Astrocyte (in vitro differentiated cells and primary cell): Measurements from ENCODE around the gene CLNK. TPM values are rescaled to one million over a fixed set of nuclear protein-coding genes. Genes with fewer than 3 reads are reported as not detected.

Source experiments
- DNase-seq: peaks from one replicate; pipeline ENCODE4 v3.0.0-alpha.2; 2010; ENCODE audit warnings: low read depth
- FAIRE-seq: peaks from 2 replicates; lab custom pipeline; 2011; peaks lifted over from hg19 to GRCh38; lab: Jason Lieb, UNC
- H2AFZ ChIP-seq: 2 replicates; pipeline ENCODE4 v1.6.0; 2012; ENCODE audit warnings: low read depth, low read length, inconsistent platforms
- H3K27ac ChIP-seq: 2 replicates; pipeline ENCODE4 v1.5.1; 2011; ENCODE audit warnings: low read depth, low read length, inconsistent platforms
- H3K27me3 ChIP-seq: 2 replicates; pipeline ENCODE4 v1.6.0; 2011; ENCODE audit warnings: low read length, inconsistent platforms; ENCODE audit not compliant: insufficient read depth
- H3K36me3 ChIP-seq: 2 replicates; pipeline ENCODE4 v1.5.1; 2011; ENCODE audit warnings: low read length, inconsistent platforms; ENCODE audit not compliant: insufficient read depth
- H3K4me1 ChIP-seq: 2 replicates; pipeline ENCODE4 v1.5.1; 2011; ENCODE audit warnings: low read length, inconsistent platforms; ENCODE audit not compliant: insufficient read depth
- H3K4me2 ChIP-seq: 2 replicates; pipeline ENCODE4 v1.6.0; 2012; ENCODE audit warnings: low read length, inconsistent platforms
- H3K4me3 ChIP-seq: 2 replicates; pipeline ENCODE4 v1.5.1; 2011; ENCODE audit warnings: low read depth, mild to moderate bottlenecking, low read length, inconsistent platforms; ENCODE audit not compliant: insufficient read depth
- H3K79me2 ChIP-seq: 2 replicates; pipeline ENCODE4 v1.6.0; 2012; ENCODE audit warnings: mild to moderate bottlenecking, low read length, inconsistent platforms; ENCODE audit not compliant: insufficient read depth
- H3K9ac ChIP-seq: 2 replicates; pipeline ENCODE4 v1.6.0; 2012; ENCODE audit warnings: mild to moderate bottlenecking, low read length, inconsistent platforms
- H3K9me3 ChIP-seq: 2 replicates; pipeline ENCODE4 v1.5.1; 2012; ENCODE audit warnings: low read depth, mild to moderate bottlenecking, low read length, inconsistent platforms; ENCODE audit not compliant: insufficient read depth
- H4K20me1 ChIP-seq: 2 replicates; pipeline ENCODE4 v1.6.0; 2012; ENCODE audit warnings: low read length, inconsistent platforms; ENCODE audit not compliant: insufficient read depth
- H3K27ac Mint-ChIP-seq: one replicate; pipeline ENCODE4 v1.8.0; 2021; ENCODE audit warnings: mild to moderate bottlenecking, mixed read lengths; ENCODE audit not compliant: unreplicated experiment
- H3K27me3 Mint-ChIP-seq: one replicate; pipeline ENCODE4 v1.8.0; 2021; ENCODE audit warnings: low read depth, mixed read lengths; ENCODE audit not compliant: unreplicated experiment
- H3K36me3 Mint-ChIP-seq: one replicate; pipeline ENCODE4 v1.8.0; 2021; ENCODE audit warnings: low read depth, mixed read lengths; ENCODE audit not compliant: unreplicated experiment
- H3K4me1 Mint-ChIP-seq: one replicate; pipeline ENCODE4 v1.8.0; 2021; ENCODE audit warnings: low read depth, mixed read lengths; ENCODE audit not compliant: unreplicated experiment
- H3K4me3 Mint-ChIP-seq: one replicate; pipeline ENCODE4 v1.8.0; 2021; ENCODE audit warnings: mild to moderate bottlenecking, moderate library complexity, mixed read lengths; ENCODE audit not compliant: unreplicated experiment
- H3K9me3 Mint-ChIP-seq: one replicate; pipeline ENCODE4 v1.8.0; 2021; ENCODE audit warnings: mild to moderate bottlenecking, mixed read lengths; ENCODE audit not compliant: unreplicated experiment
- EZH2 ChIP-seq: IDR thresholded peaks from 2 replicates; pipeline ENCODE4 v1.6.1; 2012; ENCODE audit warnings: mild to moderate bottlenecking, low read length, inconsistent platforms; ENCODE audit not compliant: insufficient read depth
- total RNA-seq: library from RNA; stranded (reverse); gene quantifications from 2 replicates; pipeline ENCODE4 v1.2.1, GENCODE V29; 2021
- TF ChIP-seq, protein P1 (sequence below): IDR thresholded peaks from 2 replicates; pipeline ENCODE4 v1.5.1; 2011; ENCODE audit warnings: low read depth, mild to moderate bottlenecking, inconsistent platforms, low read length, moderate library complexity; ENCODE audit not compliant: insufficient read depth

The CLNK gene
- total RNA-seq, 1 donor from 2014 or later, result not detected

DNA sequence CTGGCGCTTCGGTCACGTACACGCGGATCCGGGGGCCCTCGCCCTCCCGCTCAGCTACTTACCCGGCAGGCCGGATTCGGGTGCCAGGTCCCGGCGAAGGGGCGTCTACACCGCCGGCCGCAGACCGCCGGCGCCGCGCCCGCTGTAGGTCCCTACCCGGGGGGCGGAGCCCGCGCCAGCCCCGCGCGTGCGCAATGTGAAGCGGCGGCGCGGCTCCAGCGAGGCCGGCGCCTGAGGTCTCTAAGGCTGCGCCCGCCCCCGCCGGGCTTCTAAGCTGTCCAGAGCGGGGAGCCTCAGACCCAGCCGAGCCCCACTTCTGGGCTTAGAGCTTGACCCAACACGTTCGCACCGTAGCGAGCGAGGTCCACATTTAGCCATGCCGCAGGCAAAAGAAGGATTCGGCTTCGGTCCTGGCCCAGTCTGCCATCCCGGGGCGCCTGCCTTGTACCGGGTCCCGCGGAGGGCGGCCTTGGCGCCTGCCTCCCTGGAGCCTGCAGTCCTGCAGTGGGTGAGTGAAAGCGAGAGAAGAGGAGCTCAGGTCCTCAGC is 227.2 kb downstream of the CLNK start, which contains the start of gene ZNF518B:
ZNF518B (minus strand) TSS at position 172 of the 547 bp plus-strand sequence. CDS start 11,098 bp downstream, outside the sequence.
- no peak for FAIRE-seq

DNA sequence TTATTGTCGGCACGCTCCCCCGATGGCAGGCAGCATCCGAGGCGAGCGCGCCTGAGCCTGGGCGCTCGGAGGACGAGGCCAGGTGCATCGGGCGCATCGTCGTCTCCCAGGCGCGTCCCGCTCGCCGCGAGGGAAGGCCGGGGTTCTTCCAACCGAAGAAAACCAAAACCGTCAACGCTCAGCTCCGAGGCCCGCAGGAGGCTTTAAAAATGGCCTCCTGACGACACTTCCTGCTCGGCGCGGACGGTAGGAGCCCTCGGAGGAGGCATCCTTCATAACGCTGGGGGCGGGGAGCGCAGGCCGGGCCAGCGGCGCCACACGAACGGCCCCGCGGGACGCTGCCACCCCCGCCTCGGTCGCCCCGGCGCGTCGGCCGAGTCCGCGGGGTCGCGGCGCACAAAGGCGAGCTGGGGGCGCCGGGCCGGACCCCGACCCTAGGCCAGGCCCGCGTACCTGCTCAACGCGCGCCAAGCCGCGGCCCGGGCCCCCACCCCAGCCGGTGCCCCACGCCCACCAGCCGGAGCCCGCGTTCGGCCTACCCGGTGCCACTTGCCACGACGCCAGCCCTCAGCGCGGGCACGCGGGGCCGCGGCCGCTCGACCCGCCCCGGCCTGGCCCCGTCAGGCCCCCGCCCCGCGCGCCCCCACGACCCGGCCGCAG is 227.8 kb downstream of the CLNK start:
- Mint-ChIP-seq H3K27me3 (peaks cover 26% of the 10 kb centered on the region), H3K4me1 (peaks cover 9% of the 10 kb centered on the region), H3K27ac (peak overlapping the region; percentile 98), H3K9me3 (peaks cover 20% of the 10 kb centered on the region), H3K36me3 (peaks cover 30% of the 10 kb centered on the region), H3K4me3 (peak overlapping the region; percentile 96)
- no peaks in the 10 kb centered on the region for H3K27me3 ChIP-seq
- peaks cover 1% of the 10 kb centered on the region for H3K9me3 ChIP-seq
- H3K27ac ChIP-seq, result peak overlapping the region; percentile 66
- peaks cover 26% of the 10 kb centered on the region for H4K20me1 ChIP-seq
- FAIRE-seq (no peak), DNase-seq (peak; percentile 58)
- H3K4me1 ChIP-seq, result peaks cover 10% of the 10 kb centered on the region
- H2AFZ ChIP-seq, result peak overlapping the region; percentile 98
- TF ChIP-seq EZH2, result no peak
- TF ChIP-seq, protein P1, sequence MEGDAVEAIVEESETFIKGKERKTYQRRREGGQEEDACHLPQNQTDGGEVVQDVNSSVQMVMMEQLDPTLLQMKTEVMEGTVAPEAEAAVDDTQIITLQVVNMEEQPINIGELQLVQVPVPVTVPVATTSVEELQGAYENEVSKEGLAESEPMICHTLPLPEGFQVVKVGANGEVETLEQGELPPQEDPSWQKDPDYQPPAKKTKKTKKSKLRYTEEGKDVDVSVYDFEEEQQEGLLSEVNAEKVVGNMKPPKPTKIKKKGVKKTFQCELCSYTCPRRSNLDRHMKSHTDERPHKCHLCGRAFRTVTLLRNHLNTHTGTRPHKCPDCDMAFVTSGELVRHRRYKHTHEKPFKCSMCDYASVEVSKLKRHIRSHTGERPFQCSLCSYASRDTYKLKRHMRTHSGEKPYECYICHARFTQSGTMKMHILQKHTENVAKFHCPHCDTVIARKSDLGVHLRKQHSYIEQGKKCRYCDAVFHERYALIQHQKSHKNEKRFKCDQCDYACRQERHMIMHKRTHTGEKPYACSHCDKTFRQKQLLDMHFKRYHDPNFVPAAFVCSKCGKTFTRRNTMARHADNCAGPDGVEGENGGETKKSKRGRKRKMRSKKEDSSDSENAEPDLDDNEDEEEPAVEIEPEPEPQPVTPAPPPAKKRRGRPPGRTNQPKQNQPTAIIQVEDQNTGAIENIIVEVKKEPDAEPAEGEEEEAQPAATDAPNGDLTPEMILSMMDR, result no peak
- peak overlapping the region; percentile 88 for H3K9ac ChIP-seq
- peak overlapping the region; percentile 79 for H3K4me3 ChIP-seq
- peaks cover 13% of the 10 kb centered on the region for H3K36me3 ChIP-seq
- peaks cover 34% of the 10 kb centered on the region for H3K79me2 ChIP-seq
- peak overlapping the region; percentile 98 for H3K4me2 ChIP-seq

More for the DNA sequence above, 227.2 kb downstream of the CLNK start, which contains the start of gene ZNF518B:
- H2AFZ ChIP-seq, result peak within 1 kb of the TSS; percentile 98
- peak within 1 kb of the TSS; percentile 98 for H3K4me2 ChIP-seq
- peaks cover 29% of the 10 kb centered on the region for H3K36me3 Mint-ChIP-seq
- H3K4me3 ChIP-seq, result peak within 1 kb of the TSS; percentile 79
- H3K4me1 Mint-ChIP-seq, result peaks cover 9% of the 10 kb centered on the region
- H3K79me2 ChIP-seq, result peaks cover 34% of the 10 kb centered on the region
- H3K9me3 Mint-ChIP-seq, result peaks cover 21% of the 10 kb centered on the region
- H3K27ac Mint-ChIP-seq, result peak within 1 kb of the TSS; percentile 98
- peaks cover 13% of the 10 kb centered on the region for H3K36me3 ChIP-seq
- H3K27me3 Mint-ChIP-seq, result peaks cover 32% of the 10 kb centered on the region
- peak; percentile 31 for DNase-seq
- peak within 1 kb of the TSS; percentile 66 for H3K27ac ChIP-seq
- H4K20me1 ChIP-seq, result peaks cover 21% of the 10 kb centered on the region
- H3K4me3 Mint-ChIP-seq, result peak within 1 kb of the TSS; percentile 96
- peaks cover 4% of the 10 kb centered on the region for H3K27me3 ChIP-seq
- TF ChIP-seq EZH2, result no peak
- TF ChIP-seq, protein P1, result no peak
- H3K9me3 ChIP-seq, result peaks cover 4% of the 10 kb centered on the region
- H3K9ac ChIP-seq, result peak within 1 kb of the TSS; percentile 88
- peaks cover 10% of the 10 kb centered on the region for H3K4me1 ChIP-seq

DNA sequence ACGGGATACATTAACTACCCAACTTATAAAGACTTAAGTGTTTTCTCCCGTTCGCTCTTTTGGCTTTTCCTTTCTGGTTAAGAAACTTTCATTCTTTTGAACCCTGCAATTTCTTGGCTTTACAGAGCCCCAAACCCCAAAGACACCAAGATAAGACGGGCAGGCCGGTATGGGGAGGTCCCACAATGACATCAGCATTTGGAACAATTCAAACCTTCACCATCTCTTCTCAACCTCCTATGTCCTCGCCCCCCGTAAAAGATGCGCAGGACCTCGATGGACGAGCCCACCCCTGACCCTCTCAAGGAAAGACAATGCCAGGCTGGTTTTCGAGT is 228.3 kb downstream of the CLNK start:
- Mint-ChIP-seq H3K27me3 (peaks cover 22% of the 10 kb centered on the region), H3K27ac (peak overlapping the region; percentile 98), H3K4me3 (peak overlapping the region; percentile 96), H3K4me1 (peaks cover 9% of the 10 kb centered on the region), H3K9me3 (peaks cover 20% of the 10 kb centered on the region), H3K36me3 (peaks cover 30% of the 10 kb centered on the region)
- Histone ChIP-seq H2AFZ (peak overlapping the region; percentile 98), H3K4me3 (peak overlapping the region; percentile 79), H3K4me2 (peak overlapping the region; percentile 98), H4K20me1 (peaks cover 28% of the 10 kb centered on the region), H3K79me2 (peaks cover 34% of the 10 kb centered on the region), H3K9ac (peak overlapping the region; percentile 88), H3K27ac (peak overlapping the region; percentile 66), H3K4me1 (peaks cover 10% of the 10 kb centered on the region), H3K36me3 (peaks cover 13% of the 10 kb centered on the region), H3K9me3 (no peaks in the 10 kb centered on the region), H3K27me3 (no peaks in the 10 kb centered on the region)
- TF ChIP-seq, protein P1, result no peak
- FAIRE-seq (no peak), DNase-seq (no peak)
